GM19238 (cell line): ENCODE data around the gene IQGAP2.

Source experiments
- DNase-seq: peaks from one replicate; pipeline ENCODE4 v3.0.0; 2011; ENCODE audit warnings: low spot score; ENCODE audit not compliant: insufficient read length

Gene IQGAP2

GRCh38 chr5:76445830-76446229 is 42.7 kb downstream of the IQGAP2 start:
- DNase-seq = no peak

DNA sequence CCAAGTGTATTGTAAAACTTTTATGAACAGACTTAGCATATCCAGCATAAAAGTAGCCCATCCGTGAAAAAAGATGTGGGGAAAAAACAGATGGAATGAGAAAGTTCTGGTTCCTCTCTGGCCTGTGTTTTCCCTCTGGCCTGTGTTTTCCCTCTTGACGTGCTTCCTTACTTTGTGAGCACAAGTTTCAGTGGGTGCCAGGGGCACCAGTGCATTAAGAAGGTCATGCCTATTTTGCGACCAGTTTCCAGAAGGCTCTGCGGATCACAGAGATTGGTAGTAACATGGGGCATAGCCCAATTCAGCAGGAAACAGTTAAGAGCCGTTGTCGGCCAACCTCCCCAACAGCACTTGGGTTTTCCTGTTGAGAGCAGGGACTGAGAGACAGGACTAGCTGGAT is 43.7 kb downstream of the IQGAP2 start:
- DNase-seq = no peak

DNA sequence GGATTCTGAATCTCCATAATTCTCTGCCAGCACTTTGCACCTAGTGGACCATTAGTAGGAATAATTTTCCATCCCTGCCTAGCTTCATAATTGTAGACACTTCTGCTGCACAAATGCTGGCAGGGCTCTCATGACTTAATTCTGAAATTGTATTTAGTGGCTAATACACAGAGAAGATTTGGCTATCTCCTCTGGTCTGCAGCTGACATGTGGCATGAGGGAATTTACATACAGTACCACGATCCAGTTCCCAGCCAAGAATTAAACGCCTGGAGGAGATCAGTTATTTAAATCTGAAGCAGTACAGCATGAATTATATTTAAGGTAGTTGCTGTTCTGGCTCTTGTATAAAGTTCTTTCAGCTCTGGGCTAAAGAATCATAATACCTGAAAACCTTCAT is 46.5 kb downstream of the IQGAP2 start:
- DNase-seq = no peak

- DNase-seq = no peak
Measured at GRCh38 chr5:76450054-76450453, 47.0 kb downstream of the IQGAP2 start.

GRCh38 chr5:76451031-76451701 is 48.1 kb downstream of the IQGAP2 start:
- no peak for DNase-seq

DNA sequence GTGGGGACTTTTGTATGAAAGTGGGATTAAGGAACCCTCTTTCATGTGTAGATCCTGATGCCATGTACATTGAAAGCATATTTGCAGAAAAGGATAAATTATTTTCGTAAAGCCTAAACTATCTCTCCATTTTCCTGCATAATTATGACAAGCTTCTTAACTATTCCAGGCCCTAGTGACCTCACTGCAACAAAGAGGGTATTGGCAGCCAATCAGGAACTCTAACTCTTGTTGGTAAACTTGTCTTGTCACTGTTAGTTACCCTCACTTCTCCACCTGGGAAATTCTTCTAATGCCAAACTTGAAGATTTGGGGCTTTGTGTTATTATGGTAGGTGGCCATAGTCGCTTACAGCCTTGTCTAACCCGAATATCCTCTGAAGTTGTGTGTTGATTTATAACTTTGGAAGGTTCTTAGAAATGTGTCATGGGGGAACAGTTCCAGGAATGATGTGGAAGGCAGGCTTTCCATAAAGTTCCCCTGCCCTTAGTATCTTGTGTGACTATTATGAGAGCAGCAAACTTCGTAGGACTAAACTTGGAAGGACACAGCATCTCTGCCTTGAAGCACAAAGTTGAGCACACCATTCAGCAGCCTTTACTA is 52.5 kb downstream of the IQGAP2 start:
- no peak for DNase-seq

DNA sequence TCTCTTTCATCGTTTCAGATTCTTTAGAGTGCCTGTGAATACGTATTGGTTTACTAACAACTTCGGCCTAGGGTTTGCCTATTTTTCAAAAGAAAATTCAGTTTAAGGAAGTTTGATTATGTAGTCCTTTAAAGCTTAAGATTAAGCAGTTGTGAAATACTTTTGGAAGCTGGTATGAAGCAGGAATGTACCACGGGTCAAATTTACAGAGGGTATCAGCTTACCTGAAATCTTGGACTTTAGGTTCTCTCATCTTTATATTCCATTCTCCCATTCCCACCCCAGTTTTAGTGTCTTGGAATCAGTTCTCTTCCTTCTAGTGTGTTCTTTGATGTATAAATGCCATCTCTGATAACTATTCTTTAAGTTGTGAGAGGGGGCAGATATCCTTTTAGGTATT is 53.2 kb downstream of the IQGAP2 start:
- no peak for DNase-seq

DNA sequence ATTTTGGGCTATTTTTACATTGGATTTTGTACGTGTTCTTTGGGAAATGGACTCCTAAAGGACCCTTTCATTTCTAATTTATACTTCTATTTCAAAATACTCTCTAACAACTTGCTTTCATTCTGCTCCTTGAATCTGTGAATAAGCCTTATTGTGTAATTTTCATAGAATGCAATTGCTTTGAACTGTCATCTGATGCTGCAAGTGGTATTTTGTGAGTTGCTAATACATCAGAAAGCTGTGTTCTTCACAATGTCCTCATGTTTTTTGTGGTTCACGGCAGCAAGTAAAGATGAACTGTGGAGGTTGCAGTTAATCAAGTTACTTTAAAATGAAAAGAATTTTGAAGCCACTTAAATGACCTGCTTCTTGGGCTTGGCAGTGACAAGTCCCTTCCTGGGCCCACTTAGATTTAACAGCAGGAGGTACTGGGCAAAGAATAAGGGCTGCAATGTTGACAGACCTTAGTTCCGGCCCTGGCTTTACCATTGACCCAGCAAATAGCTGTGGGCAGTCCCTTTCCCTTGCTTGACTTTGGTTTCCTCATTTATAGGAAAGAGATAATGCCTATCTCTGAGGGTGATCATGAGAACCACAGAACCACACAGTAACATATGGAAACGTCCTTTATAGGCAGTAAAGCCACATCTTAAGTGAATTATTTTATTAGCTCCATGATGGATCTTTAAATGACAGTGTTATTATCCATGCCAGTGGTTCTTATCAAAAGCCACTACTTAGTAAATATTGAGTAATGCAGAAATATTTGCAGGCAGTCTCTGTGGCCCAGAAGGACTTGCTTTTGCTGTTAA is 54.8 kb downstream of the IQGAP2 start:
- no peak for DNase-seq

GRCh38 chr5:76458486-76458830 is 55.4 kb downstream of the IQGAP2 start:
- DNase-seq = no peak

DNA sequence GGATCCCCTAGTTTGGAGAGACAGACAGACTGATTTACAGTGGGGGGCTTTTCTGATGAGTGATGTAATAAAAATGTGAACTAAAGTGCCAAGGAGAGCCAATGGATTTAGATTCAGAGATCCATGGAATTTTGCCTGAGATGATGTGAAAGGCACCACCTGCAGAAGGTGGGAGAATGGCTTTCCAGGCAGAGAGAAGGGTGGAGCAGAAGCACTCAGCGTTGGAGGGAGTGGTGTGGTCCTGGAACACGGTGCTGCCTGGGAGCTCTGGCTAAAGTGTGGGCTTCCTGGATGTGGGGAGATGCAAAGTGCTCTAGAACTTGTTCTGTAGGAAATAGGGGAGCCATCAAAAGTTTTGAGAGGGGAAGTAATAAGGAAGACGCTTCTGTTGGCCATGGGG is 57.0 kb downstream of the IQGAP2 start:
- DNase-seq = no peak

GRCh38 chr5:76462097-76462667 is 59.1 kb downstream of the IQGAP2 start:
- no peak for DNase-seq

- DNase-seq = no peak
Measured at GRCh38 chr5:76467216-76467615, 64.1 kb downstream of the IQGAP2 start.

DNA sequence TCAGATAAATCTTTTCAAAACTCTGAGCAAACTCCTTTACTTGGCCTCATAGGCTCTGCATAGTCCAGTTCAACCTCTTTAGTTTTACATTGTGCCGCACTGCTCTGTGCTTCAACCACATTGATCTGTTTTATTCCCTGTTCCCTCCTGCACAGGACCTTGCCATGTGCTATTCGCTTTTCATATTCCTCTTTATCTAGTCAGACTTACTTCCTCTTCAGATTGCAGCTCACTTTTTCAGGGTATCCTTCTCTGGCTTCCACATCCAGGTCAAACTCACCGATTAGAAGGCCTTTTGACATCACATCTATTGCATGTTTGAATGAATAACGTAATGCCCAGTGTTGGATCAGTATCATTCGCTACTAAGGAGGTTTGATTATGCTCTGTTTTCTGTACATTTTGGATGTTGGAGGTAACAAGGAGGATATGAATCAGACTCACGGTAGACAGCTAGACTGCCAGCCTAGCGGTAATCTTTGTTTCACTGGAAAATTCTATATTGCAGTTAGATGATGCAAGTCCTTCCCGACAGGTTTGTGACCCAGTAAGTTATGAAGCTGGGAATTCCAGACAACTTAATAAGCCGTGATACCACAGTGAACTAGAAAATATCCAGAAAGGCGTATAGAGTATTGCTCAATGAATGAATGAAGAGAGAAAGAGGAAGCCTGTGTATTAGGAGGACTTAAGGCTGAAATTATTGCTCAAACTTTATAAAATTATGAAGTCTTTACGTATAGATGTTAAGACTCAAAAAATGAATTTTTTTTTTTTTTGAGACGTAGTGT is 65.7 kb downstream of the IQGAP2 start:
- DNase-seq = no peak

DNA sequence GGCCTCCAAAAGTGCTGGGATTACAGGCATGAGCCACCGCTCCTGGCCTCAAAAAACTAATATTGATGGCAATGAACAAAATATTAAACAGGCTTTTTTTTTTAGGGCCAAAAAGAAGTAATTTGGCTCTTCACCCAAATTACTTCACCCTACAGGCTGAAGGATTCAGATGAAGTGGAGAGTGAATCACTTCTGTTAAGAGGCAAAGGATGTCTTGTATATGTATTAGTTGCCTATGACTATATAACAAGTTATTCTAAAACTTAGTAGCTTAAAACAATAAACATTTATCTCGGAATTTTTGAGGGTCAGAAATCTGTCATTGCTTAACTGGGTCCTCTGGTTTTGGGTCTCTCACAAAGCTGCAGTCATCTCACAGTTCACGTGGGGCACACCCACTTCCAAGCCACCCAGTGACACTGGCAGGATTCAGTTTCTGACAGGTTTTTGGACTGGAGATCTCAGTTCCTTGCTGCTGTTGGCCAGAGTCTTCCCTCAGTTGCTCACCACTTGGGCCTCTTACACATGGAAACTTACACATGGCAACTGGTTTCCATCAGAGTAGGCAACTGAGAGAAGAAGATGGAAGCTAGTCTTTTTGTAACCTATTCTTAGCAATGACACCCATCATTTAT is 66.7 kb downstream of the IQGAP2 start:
- DNase-seq = no peak

DNA sequence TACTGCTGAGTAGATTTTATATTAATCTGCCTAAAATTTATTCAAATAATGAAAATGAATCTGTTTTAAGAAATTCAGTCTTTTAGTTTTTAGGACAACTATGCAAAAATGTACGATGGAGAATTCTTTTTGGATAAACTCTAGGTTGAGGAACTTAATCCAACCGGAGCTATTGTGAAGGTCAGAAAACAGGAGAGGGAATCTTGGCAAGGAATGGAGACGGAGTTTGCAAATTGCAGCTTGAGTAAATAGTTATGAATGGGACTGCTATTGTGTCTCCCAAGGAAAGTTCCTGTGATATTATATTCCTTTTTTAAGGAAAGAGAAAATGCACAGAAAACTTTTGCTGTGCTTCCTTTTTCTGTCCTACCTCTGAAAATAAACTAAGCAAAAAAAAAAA is 67.9 kb downstream of the IQGAP2 start:
- no peak for DNase-seq

GRCh38 chr5:76471406-76471805 is 68.3 kb downstream of the IQGAP2 start:
- DNase-seq = no peak

GRCh38 chr5:76471987-76472334 is 68.9 kb downstream of the IQGAP2 start:
- DNase-seq = no peak

GRCh38 chr5:76472335-76473008 is 69.4 kb downstream of the IQGAP2 start:
- no peak for DNase-seq

DNA sequence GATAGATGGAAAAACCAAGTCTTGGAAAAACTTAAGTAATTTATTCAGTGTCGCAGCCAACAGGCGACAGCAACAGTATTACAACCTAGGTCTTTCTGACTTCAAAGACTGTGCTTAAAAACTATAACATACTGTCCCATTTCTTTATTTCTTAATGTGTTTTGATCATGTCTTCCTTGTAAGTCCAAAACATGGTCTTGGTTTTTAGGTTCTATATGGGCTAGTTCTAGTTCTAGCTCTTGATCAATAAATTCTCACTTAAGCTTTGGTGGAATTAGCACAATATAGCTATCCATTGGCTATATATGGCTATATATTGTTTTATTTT is 69.9 kb downstream of the IQGAP2 start:
- no peak for DNase-seq

DNA sequence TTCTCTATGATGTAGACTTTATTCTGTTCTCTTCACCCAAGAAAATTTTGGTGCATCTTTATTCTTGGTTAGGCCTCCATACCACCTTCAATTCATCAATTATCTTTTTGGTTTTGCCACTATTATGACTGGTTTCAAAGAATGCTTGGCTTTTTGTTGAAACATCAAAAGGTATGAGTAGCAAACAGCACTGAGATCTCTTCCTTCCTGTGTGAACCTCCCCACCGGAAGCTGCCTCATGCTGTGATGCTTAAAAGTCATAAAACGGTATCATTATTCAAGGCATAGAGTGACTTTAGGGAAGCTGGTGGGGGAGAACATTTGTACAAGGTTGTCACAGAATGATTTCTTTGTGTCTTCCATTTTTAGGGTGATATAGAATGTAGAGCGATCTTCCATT is 70.6 kb downstream of the IQGAP2 start:
- DNase-seq = no peak

GRCh38 chr5:76474377-76474776 is 71.3 kb downstream of the IQGAP2 start:
- DNase-seq = no peak
